GM10248 (cell line): Measurements from ENCODE around the gene EFCAB12.

Experiments
- CTCF ChIA-PET: fragments of 300-600 bp; sonication (Branson Sonifier 250); formaldehyde crosslinking; extraction: SDS; loops from one replicate; lab custom pipeline; 2021; ENCODE audit warnings: antibody characterized with exemption; lab: Yijun Ruan, JAX
- POLR2A ChIA-PET: fragments of 350-650 bp; sonication (Branson Sonifier 250); formaldehyde crosslinking; extraction: SDS; loops from one replicate; lab custom pipeline; 2020; ENCODE audit warnings: antibody characterized with exemption; lab: Yijun Ruan, JAX
- DNase-seq: peaks from one replicate; pipeline ENCODE4 v3.0.0; 2012; ENCODE audit errors: extremely low spot score
- TF ChIP-seq, protein P1 (sequence below): IDR thresholded peaks from 2 replicates; pipeline ENCODE4 v1.5.1; 2012; ENCODE audit warnings: mild to moderate bottlenecking, low read depth; ENCODE audit errors: extremely low read depth, missing control alignments, control extremely low read depth

EFCAB12 gene

DNA sequence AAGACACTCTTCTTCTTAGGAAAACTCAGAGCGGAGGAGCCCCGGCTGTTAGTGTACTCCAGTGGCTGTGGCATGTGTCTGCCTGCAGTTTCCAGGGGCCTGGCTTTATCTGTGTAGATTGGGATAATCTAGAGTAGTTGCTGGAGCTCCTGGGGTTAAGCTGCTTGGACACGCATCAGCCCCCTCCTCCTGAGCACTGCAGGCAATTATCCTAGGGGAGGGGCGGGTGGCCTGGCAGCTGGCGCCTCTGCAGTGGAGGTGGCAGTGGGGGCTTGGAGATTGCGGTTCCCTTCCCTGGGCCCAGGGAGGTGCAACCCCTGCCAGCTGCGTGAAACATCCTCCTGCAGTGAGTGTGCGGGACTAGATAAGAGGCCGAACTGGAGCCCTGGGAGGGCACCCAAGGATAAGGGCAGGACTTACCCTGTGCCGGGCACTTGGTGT lies 68.2 kb downstream of the EFCAB12 start:
- DNase-seq, result no peak
- ChIA-PET POLR2A (no interaction called here), CTCF (no interaction called here)
- TF ChIP-seq, protein P1, sequence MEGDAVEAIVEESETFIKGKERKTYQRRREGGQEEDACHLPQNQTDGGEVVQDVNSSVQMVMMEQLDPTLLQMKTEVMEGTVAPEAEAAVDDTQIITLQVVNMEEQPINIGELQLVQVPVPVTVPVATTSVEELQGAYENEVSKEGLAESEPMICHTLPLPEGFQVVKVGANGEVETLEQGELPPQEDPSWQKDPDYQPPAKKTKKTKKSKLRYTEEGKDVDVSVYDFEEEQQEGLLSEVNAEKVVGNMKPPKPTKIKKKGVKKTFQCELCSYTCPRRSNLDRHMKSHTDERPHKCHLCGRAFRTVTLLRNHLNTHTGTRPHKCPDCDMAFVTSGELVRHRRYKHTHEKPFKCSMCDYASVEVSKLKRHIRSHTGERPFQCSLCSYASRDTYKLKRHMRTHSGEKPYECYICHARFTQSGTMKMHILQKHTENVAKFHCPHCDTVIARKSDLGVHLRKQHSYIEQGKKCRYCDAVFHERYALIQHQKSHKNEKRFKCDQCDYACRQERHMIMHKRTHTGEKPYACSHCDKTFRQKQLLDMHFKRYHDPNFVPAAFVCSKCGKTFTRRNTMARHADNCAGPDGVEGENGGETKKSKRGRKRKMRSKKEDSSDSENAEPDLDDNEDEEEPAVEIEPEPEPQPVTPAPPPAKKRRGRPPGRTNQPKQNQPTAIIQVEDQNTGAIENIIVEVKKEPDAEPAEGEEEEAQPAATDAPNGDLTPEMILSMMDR, result no peak

DNA sequence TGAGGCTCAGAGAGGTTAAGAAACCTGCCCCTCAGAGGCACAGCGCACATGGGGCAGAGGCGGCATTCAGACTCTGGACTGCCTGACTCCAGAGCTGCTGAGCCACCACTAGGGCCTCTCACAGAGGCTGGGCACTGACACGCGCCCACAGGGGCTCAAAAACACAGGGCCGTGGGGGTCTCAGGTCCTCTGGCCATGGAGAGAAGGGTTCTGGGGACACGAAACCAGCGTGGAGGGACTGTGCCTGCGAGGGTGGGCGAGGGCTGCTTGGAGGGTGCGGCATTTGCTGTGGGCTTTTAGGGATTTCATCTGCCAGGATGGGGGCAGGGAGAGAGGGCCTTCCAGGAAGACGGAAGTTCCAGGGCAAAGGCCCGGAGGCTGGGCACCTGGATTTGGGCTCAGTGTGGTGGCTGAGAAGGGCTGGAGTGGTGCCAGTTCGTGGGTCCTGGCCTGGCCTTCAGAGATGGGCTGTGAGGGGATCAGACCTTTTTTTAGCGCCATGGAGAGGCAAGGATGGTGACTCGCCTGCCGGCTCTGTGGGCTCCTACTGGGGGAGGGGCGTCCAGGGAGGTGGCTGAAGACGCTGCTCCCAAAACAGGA lies 69.6 kb downstream of the EFCAB12 start:
- DNase-seq, result no peak
- POLR2A ChIA-PET, result no interaction called here
- CTCF ChIA-PET, result interaction anchor here (0.8 kb wide), 2 partner anchors 24 to 41 kb away, joined by 3 to 4 read pairs; no protein-coding TSS in a partner anchor
- TF ChIP-seq, protein P1, result no peak

DNA sequence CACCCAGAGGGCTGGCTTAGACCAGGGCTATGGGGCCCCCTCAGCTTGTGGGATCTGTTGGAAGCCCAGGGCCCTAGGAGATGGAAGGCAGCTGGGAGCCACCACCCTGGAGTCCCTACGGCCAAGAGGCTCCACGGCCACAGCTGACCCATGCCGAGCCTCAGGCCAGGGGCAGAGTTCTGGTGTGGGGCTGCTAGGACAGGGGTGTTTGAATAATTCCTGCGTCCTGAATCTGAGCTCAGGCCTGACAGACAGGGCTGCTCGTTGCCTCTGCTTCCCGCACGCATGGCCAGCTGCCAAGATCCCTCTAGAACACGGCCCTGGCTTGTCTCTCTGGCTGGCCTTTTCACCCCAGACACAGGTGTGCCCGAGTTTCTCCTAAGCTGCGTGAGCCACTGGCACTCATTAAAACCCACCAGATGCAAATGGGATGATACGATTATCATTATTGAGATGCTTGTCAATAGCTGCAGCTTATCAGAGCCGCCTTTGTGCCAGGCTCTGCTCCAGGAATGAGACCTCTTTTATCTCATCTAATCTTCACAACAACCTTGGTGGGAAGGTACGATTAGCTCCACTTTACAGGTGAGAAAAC lies 70.2 kb downstream of the EFCAB12 start:
- TF ChIP-seq, protein P1, result no peak
- ChIA-PET CTCF (interaction anchor here (0.8 kb wide), 2 partner anchors 25 to 42 kb away, joined by 3 to 4 read pairs; no protein-coding TSS in a partner anchor), POLR2A (no interaction called here)
- DNase-seq, result no peak

DNA sequence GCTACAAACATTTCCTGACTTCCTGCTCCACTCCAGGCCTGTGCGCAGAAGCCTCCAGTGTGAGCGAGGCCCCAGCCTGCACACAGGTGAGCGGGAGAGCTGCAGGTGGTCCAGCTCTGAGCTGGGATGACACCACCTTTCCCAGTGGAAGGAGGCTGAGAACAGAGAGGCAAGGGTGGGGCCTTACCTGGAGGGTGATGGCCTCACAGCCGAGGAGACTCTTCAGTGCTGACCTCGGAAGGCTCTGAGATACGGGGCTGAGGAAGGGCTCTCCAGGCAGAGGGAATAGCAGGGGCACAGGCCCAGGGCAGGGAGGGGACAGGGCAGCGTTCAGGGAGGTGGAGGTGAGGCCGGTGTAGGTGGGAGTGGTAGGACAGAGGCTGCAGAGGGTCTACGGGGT lies 70.8 kb downstream of the EFCAB12 start:
- TF ChIP-seq, protein P1, result no peak
- DNase-seq, result no peak
- ChIA-PET CTCF (no interaction called here), POLR2A (no interaction called here)

DNA sequence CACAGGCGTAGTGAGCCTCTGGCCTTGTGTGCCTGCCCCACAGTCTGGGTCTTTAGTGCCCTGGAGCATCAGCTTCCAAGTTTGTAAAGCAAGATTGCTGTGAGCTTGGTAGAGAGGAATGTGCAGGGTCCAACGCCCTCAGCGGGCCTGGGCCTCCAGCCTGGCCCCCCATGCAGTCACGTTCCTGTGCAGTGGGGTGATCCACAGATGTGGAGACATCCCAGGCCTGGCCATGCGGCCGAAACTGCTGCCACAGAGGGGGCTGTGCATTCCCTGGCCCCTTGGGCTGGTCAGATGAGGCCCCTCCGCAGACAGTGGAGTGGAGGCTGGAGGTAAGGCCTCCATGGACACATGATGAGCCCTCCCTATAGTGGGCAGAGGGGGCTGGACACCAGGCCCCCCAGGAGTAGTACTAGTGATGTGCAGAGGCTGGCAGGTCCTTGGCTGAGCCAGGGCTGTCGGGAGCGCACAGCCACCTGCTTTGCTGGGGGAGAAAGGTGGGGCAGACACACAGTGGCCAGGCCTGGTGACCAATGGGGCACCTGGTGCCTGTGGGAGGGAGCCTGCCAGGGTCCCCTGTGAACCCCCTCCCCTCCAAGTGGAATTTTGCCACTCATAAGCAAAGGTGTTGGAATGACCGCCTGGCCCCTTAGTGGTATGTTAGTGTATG lies 71.5 kb downstream of the EFCAB12 start:
- ChIA-PET POLR2A (no interaction called here), CTCF (no interaction called here)
- DNase-seq, result no peak
- TF ChIP-seq, protein P1, result no peak

DNA sequence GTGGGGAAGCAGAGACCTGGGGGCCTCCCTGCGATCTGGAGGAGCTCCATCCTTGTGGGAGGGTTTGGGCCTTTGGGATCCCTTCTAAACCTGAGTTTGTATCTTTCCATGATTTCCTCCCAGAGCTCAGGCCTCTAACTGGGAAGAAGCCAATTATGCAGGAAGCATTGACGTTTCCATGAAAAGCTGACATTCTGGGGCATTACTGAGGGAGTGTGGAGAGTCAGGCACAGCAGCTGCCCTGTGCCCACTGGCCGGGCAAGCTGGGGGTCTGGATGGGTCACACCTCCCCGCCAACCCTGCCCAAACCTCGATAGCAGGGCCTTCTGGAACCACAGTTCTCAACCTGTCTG lies 74.9 kb downstream of the EFCAB12 start:
- TF ChIP-seq, protein P1, result no peak
- ChIA-PET POLR2A (no interaction called here), CTCF (interaction anchor here (1.5 kb wide), 2 partner anchors 12 to 30 kb away, joined by 3 read pairs; no protein-coding TSS in a partner anchor)
- DNase-seq, result no peak
